ENCODE measurements around the gene AGPAT1. TPM values are rescaled to one million over a fixed set of nuclear protein-coding genes. Genes with fewer than 3 reads are reported as not detected.

AGPAT1 gene
- total RNA-seq, 1 experiment from 2014 or later = 84.5 TPM

GRCh38 chr6:32140420-32141046, 35.4 kb downstream of the AGPAT1 start:
- Mint-ChIP-seq H3K9me3 (no peaks in the 10 kb centered on the region), H3K4me1 (no peaks in the 10 kb centered on the region), H3K36me3 (no peaks in the 10 kb centered on the region), H3K4me3 (no peak overlapping the region), H3K27ac (no peak overlapping the region), H3K27me3 (ENCODE audit: low read depth) (peaks cover 13% of the 10 kb centered on the region)
- CTCF ChIA-PET = interaction anchor here (1.2 kb wide), 1 partner anchor 10 kb away, joined by 5 read pairs; no protein-coding TSS in a partner anchor
- DNase-seq (ENCODE audit: low spot score) (no peak), ATAC-seq (no peak)
- POLR2A ChIA-PET = interaction anchor here (0.6 kb wide), 1 partner anchor 302 kb away, joined by 3 read pairs; no protein-coding TSS in a partner anchor
- no peak for TF ChIP-seq ZNF138 (CRISPR knock-in tag; conservative IDR thresholded peaks at IDR 0.05)
- no peak for TF ChIP-seq SP1 (CRISPR knock-in tag; conservative IDR thresholded peaks at IDR 0.05)
- TF ChIP-seq NR1H2 (CRISPR knock-in tag; IDR thresholded peaks at IDR 0.05) = no peak
- no peak for TF ChIP-seq CBFB (CRISPR knock-in tag; IDR thresholded peaks at IDR 0.05; ENCODE audit: low read depth)
- no peak for TF ChIP-seq ATF1 (CRISPR knock-in tag; IDR thresholded peaks at IDR 0.05)
- TF ChIP-seq NFATC4 (CRISPR knock-in tag; IDR thresholded peaks at IDR 0.05) = no peak
- TF ChIP-seq IRF2 (CRISPR knock-in tag; IDR thresholded peaks at IDR 0.05; ENCODE audit: borderline replicate concordance, low read depth) = no peak
- TF ChIP-seq MLX (CRISPR knock-in tag; IDR thresholded peaks at IDR 0.05) = no peak
- TF ChIP-seq EMX1 (CRISPR knock-in tag; IDR thresholded peaks at IDR 0.05) = no peak
- TF ChIP-seq USF1 (CRISPR knock-in tag; IDR thresholded peaks at IDR 0.05) = no peak
- TF ChIP-seq NR3C1 (CRISPR knock-in tag; conservative IDR thresholded peaks at IDR 0.05; ENCODE audit: low read depth) = no peak
- no peak for TF ChIP-seq AR (CRISPR knock-in tag; IDR thresholded peaks at IDR 0.05)
- no peak for TF ChIP-seq ZNF423 (CRISPR knock-in tag; IDR thresholded peaks at IDR 0.05)
- no peak for TF ChIP-seq CTCF (IDR thresholded peaks at IDR 0.05)
- no peak for TF ChIP-seq FOXP4 (CRISPR knock-in tag; IDR thresholded peaks at IDR 0.05)
- no peak for TF ChIP-seq ZSCAN18 (CRISPR knock-in tag; IDR thresholded peaks at IDR 0.05)

Measured in WTC11 (cell line).